Esophagus (tissue), 2 donors: ENCODE measurements around the gene BAK1. TPM values are rescaled to one million over a fixed set of nuclear protein-coding genes. Genes with fewer than 3 reads are reported as not detected.
"Not testable (repeated sequence)": the region's sequence is repeated elsewhere in the genome, so short reads cannot be mapped to it uniquely, and the experiment has no call there.

ENCODE experiments used
- H3K27ac ChIP-seq, 2 donors: one replicate each; pipeline ENCODE4 v1.5.1; 2013; ENCODE audit warnings: low read depth in 2 of 2, mild to moderate bottlenecking in 2 of 2, inconsistent platforms in 1 of 2, low read length in 1 of 2, moderate library complexity in 1 of 2
- H3K27me3 ChIP-seq, 2 donors: one replicate each; pipeline ENCODE4 v1.6.1; 2013; ENCODE audit warnings: low read length in 2 of 2, control low read depth in 1 of 2, mild to moderate bottlenecking in 1 of 2; ENCODE audit not compliant: insufficient read depth in 2 of 2, control insufficient read depth in 1 of 2
- H3K36me3 ChIP-seq, 2 donors: one replicate each; pipeline ENCODE4 v1.6.1; 2013; ENCODE audit warnings: low read length in 1 of 2; ENCODE audit not compliant: control insufficient read depth in 2 of 2, insufficient read depth in 2 of 2
- H3K4me1 ChIP-seq, 2 donors: one replicate each; pipeline ENCODE4 v1.6.1; 2013; ENCODE audit warnings: low read length in 1 of 2; ENCODE audit not compliant: control insufficient read depth in 2 of 2, insufficient read depth in 2 of 2
- H3K4me3 ChIP-seq, 2 donors: one replicate each; pipeline ENCODE4 v1.5.1; 2013; ENCODE audit warnings: low read length in 2 of 2, mild to moderate bottlenecking in 2 of 2, low read depth in 1 of 2, moderate library complexity in 1 of 2
- H3K9me3 ChIP-seq, 2 donors: one replicate each; pipeline ENCODE4 v1.6.1; 2013; ENCODE audit warnings: mild to moderate bottlenecking in 2 of 2, low read depth in 1 of 2, low read length in 1 of 2, moderate library complexity in 1 of 2; ENCODE audit not compliant: control insufficient read depth in 2 of 2, insufficient read depth in 1 of 2
- WGBS, 2 donors: extraction: QIAGEN DNeasy Blood & Tissue Kit; methylation state at CpG; one replicate each; pipeline ENCODE4 v1.1.7; 2013; 5-methylcytosine and 5-hydroxymethylcytosine counted together
- polyA plus RNA-seq, 2 donors: library from polyadenylated mRNA; stranded (reverse); fragments of 200-250 nt; gene quantifications; one replicate each; pipeline ENCODE4 v1.2.3, GENCODE V29; 2013
- donor health status: healthy with polysubstance abuse.
- donor health status: Bipolar disorder and iron deficiency.

Gene BAK1
- polyA plus RNA-seq, 2 donors, result 20.4 to 22.6 TPM

GRCh38 chr6:33596894-33597293 lies 16.8 kb upstream of the BAK1 start:
- H3K27me3 ChIP-seq, H3K4me3 ChIP-seq, H3K36me3 ChIP-seq, H3K27ac ChIP-seq, H3K9me3 ChIP-seq: not testable (repeated sequence)
- peaks cover 4 to 15% of the 10 kb centered on the region in 2 donors for H3K4me1 ChIP-seq
- WGBS, 2 donors, result 74 to 84% methylated on average over 5 of the region's 5 CpGs

DNA sequence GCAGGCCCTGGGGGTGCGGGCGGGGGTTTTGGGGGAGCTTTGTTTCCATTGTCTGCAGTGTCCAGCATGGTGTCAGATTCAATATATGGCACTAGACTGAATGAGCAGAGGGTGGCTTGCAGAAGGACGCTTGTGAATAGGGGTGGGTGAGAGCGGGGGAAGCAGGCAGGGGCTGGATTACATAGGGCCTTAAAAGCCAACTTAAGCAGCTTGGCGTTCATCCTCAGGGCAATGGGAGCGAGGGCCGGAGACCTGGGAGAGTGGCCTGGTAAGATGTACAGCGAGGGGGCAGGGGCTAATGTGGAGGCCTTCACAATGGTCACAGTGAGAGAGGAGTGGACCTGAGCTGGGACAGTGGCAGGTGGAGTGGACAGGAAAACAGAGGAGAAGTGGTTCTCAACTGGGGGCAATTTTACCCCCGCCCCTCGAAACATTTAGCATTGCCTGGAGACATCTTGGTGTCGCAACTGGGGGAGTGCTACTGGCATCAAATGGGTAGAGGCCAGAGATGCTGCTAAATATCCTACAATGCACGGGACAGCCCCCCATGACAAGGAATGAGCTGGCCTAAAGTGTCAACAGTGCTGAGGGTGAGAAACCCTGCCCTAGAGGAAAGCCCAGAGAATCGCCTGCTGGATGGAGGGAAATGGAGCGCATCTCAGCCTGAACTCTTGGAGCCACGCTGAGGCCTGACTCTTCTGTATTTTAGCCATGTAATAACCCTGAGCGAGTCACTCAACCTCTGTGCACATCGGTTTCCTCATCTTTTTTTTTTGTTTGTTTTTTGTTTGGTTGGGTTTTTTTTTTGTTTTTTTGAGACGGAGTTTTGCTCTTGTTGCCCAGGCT lies 15.1 kb upstream of the BAK1 start:
- Histone ChIP-seq H3K9me3 (no peaks in the 10 kb centered on the region), H3K27me3 (no peaks in the 10 kb centered on the region), H3K27ac (no peak overlapping the region), H3K4me3 (no peak overlapping the region), H3K4me1 (peaks cover 4 to 25% of the 10 kb centered on the region in 2 donors), H3K36me3 (no peaks in the 10 kb centered on the region)
- WGBS, 2 donors, result 91 to 92% methylated on average over 18 of the region's 18 CpGs

GRCh38 chr6:33593414-33593727 lies 13.3 kb upstream of the BAK1 start:
- Histone ChIP-seq H3K27ac (no peak overlapping the region), H3K9me3 (no peaks in the 10 kb centered on the region), H3K36me3 (no peaks in the 10 kb centered on the region), H3K4me3 (peak overlapping the region; percentile 4 to 15), H3K4me1 (peaks cover 0 to 23% of the 10 kb centered on the region in 2 donors), H3K27me3 (no peaks in the 10 kb centered on the region)
- WGBS, 2 donors, result 23 to 37% methylated on average over 4 of the region's 4 CpGs

GRCh38 chr6:33592595-33593413 lies 12.7 kb upstream of the BAK1 start:
- H3K36me3 ChIP-seq, result no peaks in the 10 kb centered on the region
- no peaks in the 10 kb centered on the region for H3K27me3 ChIP-seq
- no peak overlapping the region for H3K27ac ChIP-seq
- WGBS, 2 donors, result 35 to 39% methylated on average over 43 to 57 of the region's 57 CpGs
- H3K9me3 ChIP-seq, result no peaks in the 10 kb centered on the region
- peaks cover 0 to 23% of the 10 kb centered on the region in 2 donors for H3K4me1 ChIP-seq
- peak overlapping the region; percentile 4 to 15 for H3K4me3 ChIP-seq

DNA sequence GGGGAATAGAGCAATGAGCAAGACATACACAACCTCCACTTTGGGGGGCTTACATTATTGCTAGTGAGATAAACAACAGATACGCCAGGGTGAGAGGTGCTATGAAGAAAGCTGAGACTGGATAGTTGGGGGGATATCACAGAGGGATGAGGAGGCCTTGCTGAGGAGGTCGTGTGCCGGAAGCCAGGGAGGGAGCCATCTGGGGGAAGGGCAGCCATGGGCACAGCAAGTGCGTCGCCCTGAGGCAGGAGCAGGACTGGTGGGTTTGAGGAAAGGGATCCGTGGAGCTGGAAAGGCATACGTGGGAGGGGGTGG lies 12.2 kb upstream of the BAK1 start:
- H3K4me3 ChIP-seq, result no peak overlapping the region
- H3K36me3 ChIP-seq, result no peaks in the 10 kb centered on the region
- H3K9me3 ChIP-seq, result no peaks in the 10 kb centered on the region
- no peak overlapping the region for H3K27ac ChIP-seq
- WGBS, 2 donors, result 85% methylated on average over 7 of the region's 7 CpGs
- H3K27me3 ChIP-seq, result no peaks in the 10 kb centered on the region
- peaks cover 0 to 23% of the 10 kb centered on the region in 2 donors for H3K4me1 ChIP-seq

DNA sequence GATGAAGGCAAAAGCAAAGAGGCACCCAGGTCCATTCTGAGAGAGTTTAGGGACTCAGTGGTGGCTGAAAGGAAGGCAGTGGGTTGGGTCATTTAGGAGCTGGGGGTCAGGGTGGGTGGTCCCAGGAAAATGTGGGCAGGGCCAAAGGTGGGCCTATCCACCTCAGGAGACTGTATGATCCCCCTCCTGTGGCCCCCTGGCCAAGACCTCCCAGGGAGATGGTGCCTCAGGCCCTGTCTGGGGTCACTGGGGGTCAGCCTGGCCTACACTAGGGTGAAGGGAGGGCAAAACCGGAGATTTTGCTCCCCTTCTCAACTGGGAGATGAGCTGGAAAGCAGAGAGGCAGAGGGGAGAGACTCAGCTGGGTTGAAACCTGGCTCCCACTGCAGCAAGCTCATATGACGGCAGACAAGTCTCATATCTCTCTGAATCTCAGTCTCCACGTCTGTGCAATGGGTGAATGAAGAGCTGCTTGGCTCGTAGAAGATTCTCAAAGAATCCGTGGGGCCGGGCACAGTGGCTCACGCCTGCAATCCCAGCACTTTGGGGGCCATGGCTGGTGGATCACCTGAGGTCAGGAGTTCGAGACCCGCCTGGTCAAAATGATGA lies 11.5 kb upstream of the BAK1 start:
- Histone ChIP-seq H3K27me3 (no peaks in the 10 kb centered on the region), H3K9me3 (no peaks in the 10 kb centered on the region), H3K4me3 (no peak overlapping the region), H3K4me1 (peaks cover 0 to 23% of the 10 kb centered on the region in 2 donors), H3K36me3 (no peaks in the 10 kb centered on the region), H3K27ac (peak overlapping the region in 1 of 2 donors; percentile 73)
- WGBS, 2 donors, result 94 to 95% methylated on average over 9 of the region's 9 CpGs

GRCh38 chr6:33590531-33591198 lies 10.6 kb upstream of the BAK1 start:
- Histone ChIP-seq H3K4me1 (peaks cover 0 to 23% of the 10 kb centered on the region in 2 donors), H3K9me3 (no peaks in the 10 kb centered on the region), H3K36me3 (no peaks in the 10 kb centered on the region), H3K27me3 (no peaks in the 10 kb centered on the region), H3K4me3 (no peak overlapping the region), H3K27ac (peak overlapping the region; percentile 70 to 73)
- 56 to 57% methylated on average over 13 to 15 of the region's 15 CpGs for WGBS, 2 donors

- H3K27me3 ChIP-seq, result no peaks in the 10 kb centered on the region
- peak overlapping the region; percentile 70 to 84 for H3K27ac ChIP-seq
- no peak overlapping the region for H3K4me3 ChIP-seq
- H3K9me3 ChIP-seq, result no peaks in the 10 kb centered on the region
- 21 to 37% methylated on average over 9 of the region's 9 CpGs for WGBS, 2 donors
- peaks cover 0 to 23% of the 10 kb centered on the region in 2 donors for H3K4me1 ChIP-seq
- no peaks in the 10 kb centered on the region for H3K36me3 ChIP-seq
These were observed 9.9 kb upstream of the BAK1 start for GRCh38 chr6:33589731-33590530.

GRCh38 chr6:33589392-33589730 lies 9.3 kb upstream of the BAK1 start:
- no peaks in the 10 kb centered on the region for H3K9me3 ChIP-seq
- no peaks in the 10 kb centered on the region for H3K36me3 ChIP-seq
- H3K27ac ChIP-seq, result peak overlapping the region in 1 of 2 donors; percentile 84
- 46 to 58% methylated on average over 4 of the region's 4 CpGs for WGBS, 2 donors
- no peak overlapping the region for H3K4me3 ChIP-seq
- H3K4me1 ChIP-seq, result peaks cover 0 to 23% of the 10 kb centered on the region in 2 donors
- no peaks in the 10 kb centered on the region for H3K27me3 ChIP-seq
